OCI-LY1 (cell line): ENCODE results near the gene ERBB4.

Experiments
- H2AFZ ChIP-seq: fragments of 200-600 bp; sonication (generic), shearing (Covaris generic); 2 replicates; pipeline ENCODE4 v1.6.0; 2014; ENCODE audit warnings: antibody characterized with exemption, mild to moderate bottlenecking, low read length
- H3F3A ChIP-seq: fragments of 200-600 bp; sonication (generic), shearing (Covaris generic); 2 replicates; pipeline ENCODE4 v1.6.0; 2014; ENCODE audit warnings: mild to moderate bottlenecking, antibody characterized with exemption, low read length, moderate library complexity; ENCODE audit not compliant: insufficient read depth
- H3K27ac ChIP-seq: fragments of 200-600 bp; sonication (generic); 2 replicates; pipeline ENCODE4 v1.5.1; 2014; ENCODE audit warnings: low read length, mixed run types, mild to moderate bottlenecking, low read depth; ENCODE audit not compliant: poor library complexity, severe bottlenecking
- H3K27me3 ChIP-seq: fragments of 200-600 bp; sonication (generic); 2 replicates; pipeline ENCODE4 v1.6.0; 2014; ENCODE audit warnings: antibody characterized with exemption, mild to moderate bottlenecking, low read length, moderate library complexity; ENCODE audit not compliant: insufficient read depth
- H3K36me3 ChIP-seq: fragments of 200-600 bp; sonication (generic); 2 replicates; pipeline ENCODE4 v1.6.1; 2014; ENCODE audit warnings: mild to moderate bottlenecking, antibody characterized with exemption, low read length, moderate library complexity, mixed read lengths; ENCODE audit not compliant: insufficient read depth
- H3K4me1 ChIP-seq: fragments of 200-600 bp; sonication (generic); 2 replicates; pipeline ENCODE4 v1.5.1; 2014; ENCODE audit warnings: mild to moderate bottlenecking, low read length, moderate library complexity; ENCODE audit not compliant: insufficient read depth, severe bottlenecking
- H3K4me2 ChIP-seq: fragments of 200-600 bp; sonication (generic), shearing (Covaris generic); 2 replicates; pipeline ENCODE4 v1.6.1; 2014; ENCODE audit warnings: low read length
- H3K4me3 ChIP-seq: fragments of 200-600 bp; sonication (generic); 2 replicates; pipeline ENCODE4 v1.5.1; 2014; ENCODE audit warnings: low read length, low read depth, mild to moderate bottlenecking, mixed read lengths; ENCODE audit not compliant: poor library complexity, severe bottlenecking
- H3K79me2 ChIP-seq: fragments of 200-600 bp; shearing (Covaris generic); 2 replicates; pipeline ENCODE4 v1.6.1; 2016; ENCODE audit warnings: mixed run types, low read length, mixed read lengths; ENCODE audit not compliant: insufficient read depth
- H3K9ac ChIP-seq: fragments of 200-600 bp; sonication (generic), shearing (Covaris generic); 2 replicates; pipeline ENCODE4 v1.6.1; 2014; ENCODE audit warnings: mild to moderate bottlenecking, low read length, mixed read lengths
- H3K9me2 ChIP-seq: fragments of 200-600 bp; sonication (generic), shearing (Covaris generic); 2 replicates; pipeline ENCODE4 v1.6.1; 2014; ENCODE audit warnings: low read depth, mild to moderate bottlenecking, low read length, mixed read lengths
- H3K9me3 ChIP-seq: fragments of 200-600 bp; shearing (Covaris generic); 2 replicates; pipeline ENCODE4 v1.6.1; 2014; ENCODE audit warnings: low read length, mixed read lengths
- H4K20me1 ChIP-seq: fragments of 200-600 bp; sonication (generic), shearing (Covaris generic); 2 replicates; pipeline ENCODE4 v1.6.0; 2016; ENCODE audit warnings: mild to moderate bottlenecking, low read length; ENCODE audit not compliant: insufficient read depth
- CTCF ChIP-seq: fragments of 200-600 bp; sonication (generic), shearing (Covaris generic); IDR thresholded peaks from 2 replicates; pipeline ENCODE4 v1.5.1; 2017; ENCODE audit warnings: mild to moderate bottlenecking, antibody characterized with exemption, low read length, moderate library complexity, mixed read lengths
- EZH2 ChIP-seq: fragments of 200-600 bp; sonication (generic), shearing (Covaris generic); IDR thresholded peaks from 2 replicates; pipeline ENCODE4 v1.8.0; 2017; ENCODE audit warnings: borderline replicate concordance, mixed run types, mild to moderate bottlenecking, antibody characterized with exemption, low read length, moderate library complexity, mixed read lengths

ERBB4 gene

DNA sequence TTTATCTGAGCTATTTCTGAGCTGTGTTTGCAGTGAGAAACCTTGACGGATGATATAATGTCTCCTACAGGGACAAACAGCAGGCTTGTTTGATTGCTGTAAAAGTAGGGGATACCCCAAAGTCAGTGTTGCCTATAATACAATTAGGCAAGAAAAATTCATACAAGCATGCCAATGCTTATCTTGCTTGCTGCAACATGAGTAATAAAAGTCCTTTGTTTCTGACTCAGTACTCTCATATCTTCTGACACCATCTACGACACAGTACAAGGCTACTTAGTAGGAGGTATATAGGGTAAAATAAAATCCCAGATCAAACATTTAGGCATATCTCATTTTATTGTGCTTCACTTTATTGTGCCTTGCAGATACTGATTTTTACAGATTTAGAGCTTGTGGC, 33.0 kb downstream of the ERBB4 start:
- no peaks in the 10 kb centered on the region for H3K36me3 ChIP-seq
- H2AFZ ChIP-seq = no peak overlapping the region
- H3K4me3 ChIP-seq = no peak overlapping the region
- H3K79me2 ChIP-seq = no peaks in the 10 kb centered on the region
- no peaks in the 10 kb centered on the region for H3K4me1 ChIP-seq
- no peak overlapping the region for H3K9ac ChIP-seq
- H3K4me2 ChIP-seq = no peak overlapping the region
- no peaks in the 10 kb centered on the region for H3K9me2 ChIP-seq
- no peaks in the 10 kb centered on the region for H3K27me3 ChIP-seq
- H3K27ac ChIP-seq = no peak overlapping the region
- no peaks in the 10 kb centered on the region for H3K9me3 ChIP-seq
- H4K20me1 ChIP-seq = no peaks in the 10 kb centered on the region
- no peaks in the 10 kb centered on the region for H3F3A ChIP-seq
- TF ChIP-seq CTCF = no peak
- no peak for TF ChIP-seq EZH2

GRCh38 chr2:212495046-212495445, 43.6 kb downstream of the ERBB4 start:
- Histone ChIP-seq H3K4me3 (no peak overlapping the region), H3K9ac (no peak overlapping the region)

DNA sequence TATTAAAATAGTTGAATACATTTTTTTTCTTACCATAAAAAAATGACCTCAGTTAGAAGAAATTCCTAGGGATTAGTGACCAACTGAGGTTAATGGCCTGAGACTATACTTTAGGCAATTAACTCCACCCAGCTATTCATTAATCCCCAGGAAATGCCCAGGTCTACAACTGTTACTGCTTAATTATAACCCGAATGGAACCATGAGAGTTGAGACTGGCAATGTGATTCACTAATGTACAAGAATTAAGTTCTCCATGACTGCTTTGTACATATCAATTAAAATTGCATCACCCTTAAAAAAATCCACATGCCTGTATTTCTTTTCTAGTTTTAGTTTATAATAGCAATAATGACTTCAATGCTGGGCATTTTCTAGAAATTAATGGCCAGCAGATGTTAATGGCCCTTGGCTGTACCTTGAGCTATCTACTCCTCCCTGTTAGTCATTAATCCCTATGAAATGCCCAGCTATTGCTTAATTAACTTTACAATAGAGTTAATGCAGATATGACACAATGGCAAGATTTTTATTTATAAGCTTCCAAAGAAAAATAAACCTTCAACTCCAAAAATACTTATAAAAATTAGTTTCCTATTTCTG, 44.1 kb downstream of the ERBB4 start:
- Histone ChIP-seq H3K4me3 (no peak overlapping the region), H3K79me2 (no peaks in the 10 kb centered on the region), H3K36me3 (no peaks in the 10 kb centered on the region), H3K9ac (no peak overlapping the region), H3K9me3 (no peaks in the 10 kb centered on the region), H4K20me1 (no peaks in the 10 kb centered on the region), H3K27me3 (no peaks in the 10 kb centered on the region), H3F3A (no peaks in the 10 kb centered on the region), H3K4me1 (no peaks in the 10 kb centered on the region), H3K4me2 (no peak overlapping the region), H3K9me2 (no peaks in the 10 kb centered on the region), H2AFZ (no peak overlapping the region), H3K27ac (no peak overlapping the region)
- TF ChIP-seq EZH2 (no peak), CTCF (no peak)

More at GRCh38 chr2:212495046-212495445, 43.6 kb downstream of the ERBB4 start:
- Histone ChIP-seq H2AFZ (no peak overlapping the region), H3K9me2 (no peaks in the 10 kb centered on the region), H3K4me2 (no peak overlapping the region), H3K79me2 (no peaks in the 10 kb centered on the region), H3K4me1 (no peaks in the 10 kb centered on the region), H4K20me1 (no peaks in the 10 kb centered on the region), H3K27ac (no peak overlapping the region), H3F3A (no peaks in the 10 kb centered on the region), H3K9me3 (no peaks in the 10 kb centered on the region), H3K36me3 (no peaks in the 10 kb centered on the region), H3K27me3 (no peaks in the 10 kb centered on the region)
- TF ChIP-seq CTCF (no peak), EZH2 (no peak)
